Kidney tubule cell (primary cell): ENCODE results near the gene BNC2.

Experiments
- DNase-seq: peaks from one replicate; pipeline ENCODE4 v3.0.0-alpha.2; 2018; ENCODE audit warnings: low spot score

Gene BNC2

DNA sequence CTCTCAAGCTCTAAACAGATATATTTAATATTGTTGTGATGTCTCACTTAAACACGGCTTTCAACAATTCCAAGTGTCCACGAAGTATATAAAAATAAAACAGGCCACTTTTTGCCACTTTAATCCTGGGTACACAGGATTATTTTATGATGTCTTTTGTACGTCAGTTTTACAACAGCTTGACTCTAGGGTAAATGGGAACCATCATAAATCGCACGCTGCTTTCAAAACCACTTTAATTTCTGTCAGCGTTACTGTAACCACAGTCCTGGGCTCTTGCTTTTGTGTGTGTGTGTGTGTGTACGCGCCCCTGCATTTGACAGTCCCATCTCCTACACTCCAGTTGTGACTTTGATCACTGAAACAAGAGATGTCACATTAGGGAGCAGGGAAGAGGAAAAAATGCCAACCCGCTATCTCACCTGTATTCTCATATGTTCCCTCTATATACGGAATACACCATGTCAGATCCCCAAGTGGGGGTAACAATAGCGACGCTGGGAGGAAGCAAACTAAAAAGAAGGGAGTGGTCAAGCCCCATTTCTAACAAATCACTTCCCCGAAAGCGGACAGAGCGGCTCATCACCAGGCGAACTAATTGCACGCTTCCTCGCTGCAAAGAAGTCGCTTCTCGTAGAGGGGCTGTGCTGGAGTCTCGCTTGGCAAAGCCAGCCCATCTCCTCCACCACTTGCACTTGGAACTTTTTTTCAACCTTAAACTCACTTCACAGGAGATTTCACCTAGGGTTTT is 1.2 kb downstream of the BNC2 start:
- peak; percentile 30 for DNase-seq

GRCh38 chr9:16868701-16869100 is 1.8 kb downstream of the BNC2 start:
- DNase-seq: peak; percentile 8

- peak; percentile 70 for DNase-seq
Measured at GRCh38 chr9:16867576-16868311, 2.7 kb downstream of the BNC2 start.

DNA sequence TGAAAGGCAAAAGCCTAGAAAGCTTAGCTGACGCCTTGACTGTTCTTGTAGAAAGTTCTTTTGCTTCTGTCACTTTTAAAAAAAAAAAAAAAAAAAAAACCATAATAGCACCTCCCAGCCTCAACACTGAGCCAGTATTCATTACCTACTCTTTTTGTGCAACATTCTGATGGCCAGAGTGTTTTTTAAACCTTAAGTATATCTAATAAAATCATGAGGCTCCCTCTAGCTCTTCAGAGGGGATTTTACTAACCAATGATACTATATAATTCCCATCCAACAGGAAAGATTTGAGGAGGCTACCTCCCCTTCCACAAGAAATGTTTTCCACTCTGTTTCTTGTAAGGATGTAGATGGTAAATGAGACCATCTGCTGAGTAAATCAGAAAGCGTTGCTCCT is 3.9 kb downstream of the BNC2 start:
- peak; percentile 3 for DNase-seq

GRCh38 chr9:16864649-16865434 is 5.6 kb downstream of the BNC2 start:
- peak; percentile 52 for DNase-seq

DNA sequence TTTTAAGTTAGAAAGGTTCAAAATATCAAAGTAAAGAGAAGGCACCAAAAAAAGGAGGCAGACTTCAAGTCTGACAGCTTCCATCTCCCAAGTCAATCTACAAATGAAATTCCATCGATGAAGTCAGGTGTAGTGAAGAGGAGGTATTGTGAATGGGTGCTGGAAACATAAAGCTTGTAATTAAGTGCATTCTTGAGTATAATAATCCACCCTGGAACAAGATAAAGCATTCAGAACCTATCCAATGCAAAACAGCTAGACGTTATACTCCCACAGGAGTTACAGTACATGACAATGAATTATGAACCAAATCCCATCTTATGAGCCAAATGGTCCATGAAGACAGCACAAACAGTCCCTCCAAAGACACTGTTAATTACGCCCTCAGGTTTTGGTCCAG is 22.3 kb downstream of the BNC2 start:
- no peak for DNase-seq

- DNase-seq: no peak
Measured at GRCh38 chr9:16846986-16847385, 23.5 kb downstream of the BNC2 start.

DNA sequence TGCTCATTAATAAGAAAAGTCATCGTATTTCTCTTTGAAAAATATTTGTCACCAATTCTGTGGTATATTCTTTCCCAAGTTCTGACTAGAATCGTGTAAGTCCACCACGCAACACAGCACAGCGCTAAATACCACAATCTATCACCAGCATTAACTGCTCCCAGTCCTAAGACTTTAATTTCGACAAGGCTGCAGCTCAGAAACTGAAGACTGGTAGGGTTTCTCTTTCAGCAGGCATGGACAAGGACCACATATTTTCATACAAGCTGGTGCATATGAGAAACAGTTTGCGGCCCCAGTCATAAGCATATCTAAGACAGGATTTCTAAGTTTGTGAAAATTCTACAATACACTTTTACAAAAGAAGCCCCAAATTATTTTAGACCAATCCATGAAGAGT is 24.1 kb downstream of the BNC2 start:
- no peak for DNase-seq

GRCh38 chr9:16834817-16835216 is 35.7 kb downstream of the BNC2 start:
- no peak for DNase-seq

DNA sequence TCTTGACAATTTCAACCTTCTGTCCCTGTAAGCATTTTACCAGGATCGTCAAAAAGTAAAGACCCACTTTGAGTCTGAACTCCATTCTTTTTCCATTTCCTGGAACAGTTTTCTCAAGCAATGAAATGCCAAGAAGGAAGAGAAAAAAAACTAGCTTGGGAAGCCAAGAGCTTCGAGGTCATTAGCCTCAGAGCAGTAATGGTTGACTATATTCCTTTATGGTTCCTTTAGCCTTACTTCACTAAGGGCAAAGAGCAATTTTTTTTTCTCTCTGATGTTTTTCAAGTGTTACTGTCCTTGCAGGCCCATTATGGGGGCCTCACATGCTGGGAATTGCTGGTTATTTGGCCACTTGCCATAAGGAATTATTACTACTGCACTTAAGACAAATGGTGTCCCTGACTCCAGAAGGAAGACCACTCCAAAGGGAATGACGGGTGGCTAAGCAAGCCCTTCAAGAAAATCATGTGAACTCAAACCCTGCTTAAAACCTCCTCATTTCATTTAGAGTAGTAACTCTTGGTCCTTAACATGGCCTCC is 37.1 kb downstream of the BNC2 start:
- DNase-seq: no peak

GRCh38 chr9:16832101-16832500 is 38.4 kb downstream of the BNC2 start:
- no peak for DNase-seq

- DNase-seq: no peak
Measured at GRCh38 chr9:16830806-16831205, 39.7 kb downstream of the BNC2 start.

GRCh38 chr9:16828340-16829281 is 41.9 kb downstream of the BNC2 start:
- DNase-seq: peak; percentile 80

DNA sequence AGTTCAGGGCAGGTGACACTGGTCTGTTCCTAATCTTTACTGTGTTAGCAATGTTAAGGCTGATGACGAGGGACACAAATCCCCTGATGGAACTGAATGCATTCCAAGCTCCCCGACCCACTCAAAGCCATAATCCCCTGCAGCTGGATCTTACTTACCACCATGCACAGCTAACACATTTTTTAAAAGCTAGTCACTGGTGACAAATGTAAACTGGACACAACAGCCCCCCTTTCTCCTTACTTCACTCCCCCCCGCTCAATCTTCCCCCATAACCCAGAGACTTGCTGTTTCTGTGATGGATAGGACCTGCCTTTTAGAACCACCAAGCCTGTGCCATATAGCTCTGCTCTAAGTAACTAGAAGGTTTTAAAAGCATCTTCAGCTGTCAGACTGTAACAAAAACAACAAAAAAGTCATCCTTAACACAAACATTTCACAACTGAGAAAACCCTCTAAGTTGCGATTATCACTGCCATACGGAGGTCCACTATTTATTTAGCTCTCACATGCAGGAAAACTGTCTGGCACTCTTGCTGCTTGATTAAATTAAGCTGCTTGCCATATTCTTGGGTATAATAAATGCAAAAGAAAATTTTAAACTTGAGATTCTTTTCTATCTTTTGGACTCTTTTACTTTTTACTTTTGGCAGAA is 44.4 kb downstream of the BNC2 start:
- DNase-seq: peak; percentile 23

DNA sequence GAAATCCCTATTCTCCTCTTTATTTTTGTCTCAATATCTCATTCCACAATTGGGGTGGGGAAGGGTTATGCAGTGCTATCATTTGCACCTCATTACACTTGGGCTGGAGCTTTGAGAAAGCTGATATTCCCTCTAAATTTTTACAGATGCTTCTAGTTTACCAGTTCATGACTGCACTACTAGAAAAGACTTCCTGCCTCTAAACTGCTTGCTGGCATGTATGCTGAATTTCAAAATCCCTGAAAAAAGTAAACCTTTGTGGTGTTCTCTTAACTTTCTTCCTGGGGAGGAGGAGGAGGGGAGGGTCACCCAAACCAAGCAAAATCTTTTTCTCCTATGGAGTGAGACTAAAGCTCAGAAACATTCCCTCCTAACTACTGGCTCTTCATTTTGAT is 45.1 kb downstream of the BNC2 start:
- no peak for DNase-seq

DNA sequence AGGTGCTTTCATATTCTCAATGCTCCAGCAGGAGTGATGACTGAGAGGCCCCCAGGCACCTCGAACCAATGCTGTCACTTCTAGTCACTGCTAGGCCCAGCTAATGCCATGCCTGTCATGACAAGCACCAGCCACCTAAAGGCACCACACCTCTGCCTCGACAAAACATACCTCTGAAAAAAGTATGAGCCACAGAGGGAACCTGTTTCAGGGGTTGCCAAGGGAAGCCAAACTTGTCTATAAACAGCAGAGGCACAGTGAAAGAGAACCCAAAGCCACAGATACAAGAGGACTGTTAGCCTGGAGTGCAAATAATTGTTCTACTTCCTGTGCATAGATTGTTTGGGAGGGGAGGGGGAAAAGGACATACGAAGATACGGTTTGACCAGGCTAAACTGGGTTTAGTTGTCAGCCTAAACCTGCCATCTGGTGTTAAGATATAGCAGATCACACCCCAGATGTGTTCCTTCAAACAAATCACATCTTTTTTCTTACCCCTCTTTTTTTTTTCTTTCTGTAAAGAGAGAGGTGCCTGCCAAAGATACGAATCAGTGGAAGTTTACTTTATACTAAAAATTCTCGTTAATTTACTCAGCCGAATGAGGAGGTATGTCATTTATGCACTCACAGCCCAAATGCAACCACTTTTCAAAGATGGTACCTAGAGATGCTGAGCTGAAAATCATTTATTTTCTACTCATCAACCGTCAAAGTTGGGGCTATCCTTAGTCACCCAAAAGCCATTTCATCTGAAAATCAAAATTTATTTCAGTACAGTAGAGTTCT is 45.7 kb downstream of the BNC2 start:
- peak; percentile 37 for DNase-seq

- no peak for DNase-seq
Measured at GRCh38 chr9:16823906-16824305, 46.6 kb downstream of the BNC2 start.

GRCh38 chr9:16821344-16821743 is 49.1 kb downstream of the BNC2 start:
- no peak for DNase-seq

- DNase-seq: no peak
Measured at GRCh38 chr9:16817514-16817913, 53.0 kb downstream of the BNC2 start.

DNA sequence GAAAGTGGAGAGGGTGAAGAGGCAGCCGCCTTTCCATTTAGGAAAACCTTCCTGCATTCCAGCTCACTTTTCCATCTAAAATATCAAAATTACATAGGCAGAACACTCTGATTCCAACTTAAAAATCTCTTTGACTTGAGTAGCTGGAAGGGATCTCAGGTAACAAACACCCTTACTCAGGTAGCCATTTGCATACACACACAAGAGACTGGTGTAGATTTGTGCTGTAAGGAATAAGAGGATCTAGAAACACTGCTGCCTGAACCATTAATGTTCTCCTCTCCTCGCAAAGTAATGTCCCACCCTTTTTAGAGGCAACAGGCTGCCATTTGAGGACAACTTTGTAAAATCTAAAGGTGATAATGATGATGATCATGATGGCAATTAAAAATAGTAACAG is 53.5 kb downstream of the BNC2 start:
- no peak for DNase-seq
